Left ventricle myocardium inferior (tissue), 1 donor: ENCODE data around the gene EXOC4. TPM values are rescaled to one million over a fixed set of nuclear protein-coding genes. Genes with fewer than 3 reads are reported as not detected.

Experiments
- DNase-seq: peaks from one replicate; pipeline ENCODE4 v3.0.0-alpha.2; 2020
- H3K27ac ChIP-seq: fragments of 200-600 bp; replicated peaks from 2 replicates; pipeline ENCODE4 v1.8.0; 2021
- H3K27me3 ChIP-seq: fragments of 200-600 bp; 2 replicates; pipeline ENCODE4 v1.8.0; 2021; ENCODE audit warnings: low read depth
- H3K36me3 ChIP-seq: fragments of 200-600 bp; 2 replicates; pipeline ENCODE4 v1.8.0; 2021
- H3K4me1 ChIP-seq: fragments of 200-600 bp; 2 replicates; pipeline ENCODE4 v1.8.0; 2021
- H3K4me3 ChIP-seq: fragments of 200-600 bp; 2 replicates; pipeline ENCODE4 v1.8.0; 2021; ENCODE audit warnings: mild to moderate bottlenecking, moderate library complexity
- H3K9me3 ChIP-seq: fragments of 200-600 bp; replicated peaks from 2 replicates; pipeline ENCODE4 v1.8.0; 2021
- CTCF ChIP-seq: fragments of 200-600 bp; IDR thresholded peaks from 2 replicates; pipeline ENCODE4 v1.8.0; 2021; ENCODE audit warnings: antibody characterized with exemption, mild to moderate bottlenecking, borderline replicate concordance
- intact Hi-C: fragments of 100-400 bp; cut with micrococcal nuclease; formaldehyde crosslinking; loops from one replicate; pipeline ENCODE4 v1.11.0; 2022
- total RNA-seq: library from RNA; stranded (reverse); fragmentation: NEBNext Ultra II Directional; extraction: Animal tissue kit (Norgen Biotek cat#: 25700); gene quantifications from one replicate; pipeline ENCODE4 v1.2.1, GENCODE V29; 2021
- donor health status: DM: no; HTN: yes; CAD: no; lungs with severe emphysema.

EXOC4 gene
- total RNA-seq, 1 donor from 2014 or later = 33.8 TPM

- DNase-seq = no peak
- intact Hi-C loops = no loop called here
- peaks cover 21% of the 10 kb centered on the region for H3K9me3 ChIP-seq
- peaks cover 11% of the 10 kb centered on the region for H3K36me3 ChIP-seq
- no peaks in the 10 kb centered on the region for H3K27me3 ChIP-seq
- peaks cover 17% of the 10 kb centered on the region for H3K4me1 ChIP-seq
- no peak overlapping the region for H3K27ac ChIP-seq
- no peak overlapping the region for H3K4me3 ChIP-seq
- TF ChIP-seq CTCF = no peak
These were observed 95.4 kb downstream of the EXOC4 start for GRCh38 chr7:133348250-133348649.

- TF ChIP-seq CTCF = no peak
- intact Hi-C loops = no loop called here
- H3K36me3 ChIP-seq = peaks cover 16% of the 10 kb centered on the region
- no peaks in the 10 kb centered on the region for H3K27me3 ChIP-seq
- no peak overlapping the region for H3K4me3 ChIP-seq
- H3K27ac ChIP-seq = no peak overlapping the region
- H3K4me1 ChIP-seq = peaks cover 17% of the 10 kb centered on the region
- no peak for DNase-seq
- H3K9me3 ChIP-seq = peaks cover 28% of the 10 kb centered on the region
These were observed 96.2 kb downstream of the EXOC4 start for GRCh38 chr7:133349101-133349500.

- peaks cover 28% of the 10 kb centered on the region for H3K36me3 ChIP-seq
- intact Hi-C loops = no loop called here
- H3K27ac ChIP-seq = no peak overlapping the region
- H3K4me3 ChIP-seq = no peak overlapping the region
- no peak for DNase-seq
- peaks cover 28% of the 10 kb centered on the region for H3K9me3 ChIP-seq
- no peak for TF ChIP-seq CTCF
- H3K4me1 ChIP-seq = no peaks in the 10 kb centered on the region
- H3K27me3 ChIP-seq = no peaks in the 10 kb centered on the region
These were observed 99.6 kb downstream of the EXOC4 start for GRCh38 chr7:133352430-133352829.

GRCh38 chr7:133353775-133354174, 100.9 kb downstream of the EXOC4 start:
- intact Hi-C loops = no loop called here
- Histone ChIP-seq H3K4me1 (no peaks in the 10 kb centered on the region), H3K9me3 (peaks cover 28% of the 10 kb centered on the region), H3K27ac (no peak overlapping the region), H3K4me3 (no peak overlapping the region), H3K36me3 (peaks cover 28% of the 10 kb centered on the region), H3K27me3 (no peaks in the 10 kb centered on the region)
- no peak for TF ChIP-seq CTCF
- DNase-seq = no peak

GRCh38 chr7:133354546-133355324, 101.9 kb downstream of the EXOC4 start:
- TF ChIP-seq CTCF = no peak
- Histone ChIP-seq H3K4me1 (no peaks in the 10 kb centered on the region), H3K36me3 (peaks cover 28% of the 10 kb centered on the region), H3K27me3 (no peaks in the 10 kb centered on the region), H3K4me3 (no peak overlapping the region), H3K27ac (no peak overlapping the region), H3K9me3 (peaks cover 28% of the 10 kb centered on the region)
- intact Hi-C loops = no loop called here
- no peak for DNase-seq
